ENCODE measurements around the gene CRTC2. TPM values are rescaled to one million over a fixed set of nuclear protein-coding genes. Genes with fewer than 3 reads are reported as not detected.

Gene CRTC2
- total RNA-seq, 1 donor from 2014 or later = 22.6 TPM

Other genes starting within 250 kb of the CRTC2 start
- gene INTS3, start 230.6 kb downstream of the CRTC2 start, total RNA-seq (ENCODE audit: insufficient read depth, low replicate concordance) = 31.8 TPM
- gene SLC27A3, start 183.2 kb downstream of the CRTC2 start, total RNA-seq (ENCODE audit: insufficient read depth, low replicate concordance) = 22.9 TPM
- gene GATAD2B, start 35.6 kb downstream of the CRTC2 start, total RNA-seq (ENCODE audit: insufficient read depth, low replicate concordance) = 12.8 TPM
- gene DENND4B, start 11.9 kb downstream of the CRTC2 start, total RNA-seq (ENCODE audit: insufficient read depth, low replicate concordance) = 13.5 TPM
- gene SLC39A1, start 4.9 kb upstream of the CRTC2 start, total RNA-seq (ENCODE audit: insufficient read depth, low replicate concordance) = 80.9 TPM
- gene CREB3L4, start 9.3 kb upstream of the CRTC2 start, total RNA-seq (ENCODE audit: insufficient read depth, low replicate concordance) = 5.8 TPM
- 120 TPM for gene JTB, start 19.1 kb upstream of the CRTC2 start, total RNA-seq (ENCODE audit: insufficient read depth, low replicate concordance)
- 68.9 TPM for gene RAB13, start 27.7 kb upstream of the CRTC2 start, total RNA-seq (ENCODE audit: insufficient read depth, low replicate concordance)
- 1,442 TPM for gene RPS27, start 32.1 kb upstream of the CRTC2 start, total RNA-seq (ENCODE audit: insufficient read depth, low replicate concordance)
- 0.48 TPM for gene NUP210L, start 196.5 kb upstream of the CRTC2 start, total RNA-seq (ENCODE audit: insufficient read depth, low replicate concordance)
- gene TPM3, start 233.5 kb upstream of the CRTC2 start, total RNA-seq (ENCODE audit: insufficient read depth, low replicate concordance) = 156 TPM
- not detected for gene CFAP141, start 247.7 kb upstream of the CRTC2 start, total RNA-seq (ENCODE audit: insufficient read depth, low replicate concordance)